ENCODE results near the gene MED15. TPM values are rescaled to one million over a fixed set of nuclear protein-coding genes. Genes with fewer than 3 reads are reported as not detected.

The MED15 gene
- total and polyA plus RNA-seq, 2 experiments from 2014 or later = 29.2 to 43.5 TPM

DNA sequence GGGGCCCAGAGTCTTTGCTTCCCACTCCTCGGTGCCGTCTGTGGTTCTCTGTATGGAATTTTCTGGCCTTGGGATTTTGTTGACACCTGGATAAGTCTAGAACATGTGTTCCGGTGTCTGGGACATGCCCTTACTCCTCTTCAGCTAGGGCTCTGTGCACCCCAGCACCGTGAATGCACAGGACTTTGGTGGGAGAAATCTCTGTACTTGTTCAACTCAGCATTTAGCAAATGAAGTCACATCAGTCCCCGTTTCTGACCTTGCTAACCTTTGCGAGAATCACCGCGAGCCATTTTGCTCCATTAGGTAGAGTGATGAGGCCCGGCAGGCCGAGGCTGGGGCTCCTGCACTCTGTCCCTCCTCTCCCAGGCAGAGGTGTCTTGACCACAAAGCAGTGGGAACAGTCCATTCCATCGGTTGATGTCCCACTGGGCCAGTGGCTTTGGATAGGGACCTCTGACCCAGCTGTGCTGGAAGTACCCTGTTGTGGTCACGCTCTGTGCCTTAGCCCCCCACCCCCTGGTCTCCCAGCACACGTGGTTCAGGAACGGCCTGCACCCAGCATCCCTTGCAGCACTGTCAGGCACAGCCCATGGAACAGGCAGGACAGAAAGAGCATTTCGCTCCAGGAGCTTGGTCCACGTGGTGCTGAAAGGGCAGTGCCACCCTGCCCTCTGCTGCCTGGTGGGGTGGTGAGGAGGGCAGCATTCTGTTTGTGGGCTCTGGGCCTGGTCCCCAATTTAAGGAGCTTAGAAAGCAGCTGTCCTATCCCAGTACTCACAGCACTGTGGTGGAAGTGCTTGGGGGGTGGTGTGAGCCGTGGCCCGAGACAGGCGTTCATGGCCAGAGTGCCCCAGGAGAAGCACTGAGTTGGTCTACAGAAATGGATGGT is 73.4 kb downstream of the MED15 start:
- TF ChIP-seq ZNF114 (CRISPR knock-in tag; IDR thresholded peaks at IDR 0.05) = no peak
- Mint-ChIP-seq H3K27me3 (ENCODE audit: insufficient read depth, low read depth, poor library complexity) (peaks cover 11% of the 10 kb centered on the region), H3K9me3 (no peaks in the 10 kb centered on the region), H3K4me1 (no peaks in the 10 kb centered on the region), H3K27ac (peak overlapping the region; percentile 63; the same call in 1 of the 2 replicates), H3K4me3 (no peak overlapping the region), H3K36me3 (ENCODE audit: low read depth) (peaks cover 19% of the 10 kb centered on the region)
- Histone ChIP-seq H3F3A (replicated peaks; ENCODE audit: low read depth) (no peaks in the 10 kb centered on the region), H3K27me3 (ENCODE audit: insufficient read depth) (no peaks in the 10 kb centered on the region), H3K4me3 (no peak overlapping the region), H2AFZ (no peak overlapping the region), H3K4me1 (ENCODE audit: insufficient read depth) (no peaks in the 10 kb centered on the region), H3K9me2 (ENCODE audit: insufficient read depth) (no peaks in the 10 kb centered on the region), H4K20me1 (replicated peaks; ENCODE audit: insufficient read depth) (0 out of 2 replicates have a peak, but pooled peaks cover 4% of the 10 kb centered on the region), H3K79me2 (replicated peaks; ENCODE audit: insufficient read depth) (no peaks in the 10 kb centered on the region), H3K36me3 (ENCODE audit: insufficient read depth) (peaks cover 7% of the 10 kb centered on the region; the same call in 1 of the 2 replicates), H3K27ac (ENCODE audit: low read depth) (no peak overlapping the region), H3K4me2 (no peak overlapping the region)
- ATAC-seq = no peak
- no peak for DNase-seq (ENCODE audit: low spot score)

DNA sequence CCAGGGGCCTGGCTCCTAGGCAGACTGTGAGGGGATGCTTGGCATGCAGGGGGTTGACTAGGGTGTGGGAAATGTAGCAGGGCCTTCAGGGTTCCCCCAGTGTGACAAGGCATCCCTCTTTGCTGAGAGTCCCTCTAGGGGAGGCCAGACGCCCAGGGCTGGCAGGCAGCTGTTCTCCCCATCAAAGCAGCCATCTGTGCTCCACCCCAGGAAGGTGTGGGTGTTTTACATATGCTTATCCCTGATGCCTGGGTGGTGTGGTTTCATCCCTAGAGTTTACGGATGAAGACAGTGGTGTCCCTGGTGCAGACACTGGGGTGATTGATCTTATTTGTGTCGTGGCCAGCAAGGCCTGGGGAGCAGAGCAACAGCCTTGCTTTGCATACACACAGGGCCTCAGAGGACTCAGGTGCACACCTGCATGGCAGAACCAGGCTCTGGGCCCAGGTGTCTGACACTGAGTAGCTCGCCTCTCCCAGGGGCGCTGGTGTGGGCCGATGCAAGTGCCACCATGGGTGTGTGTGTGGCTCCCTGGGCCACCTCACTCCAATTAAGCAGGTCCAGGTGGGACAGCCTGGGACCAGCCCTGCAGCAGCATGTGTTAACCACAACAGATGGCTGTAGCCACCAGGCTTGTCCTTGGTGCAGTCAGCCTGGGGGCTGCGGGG is 74.2 kb downstream of the MED15 start:
- H3K36me3 ChIP-seq (ENCODE audit: insufficient read depth) = peaks cover 7% of the 10 kb centered on the region; the same call in 1 of the 2 replicates
- ATAC-seq = peak; percentile 53

More for the DNA sequence above, 74.2 kb downstream of the MED15 start:
- Mint-ChIP-seq H3K27me3 (ENCODE audit: insufficient read depth, low read depth, poor library complexity) (peaks cover 11% of the 10 kb centered on the region), H3K27ac (no peak overlapping the region; the same call in 1 of the 2 replicates), H3K36me3 (ENCODE audit: low read depth) (peaks cover 19% of the 10 kb centered on the region), H3K4me3 (no peak overlapping the region), H3K9me3 (no peaks in the 10 kb centered on the region), H3K4me1 (no peaks in the 10 kb centered on the region)
- Histone ChIP-seq H3K27ac (ENCODE audit: low read depth) (no peak overlapping the region), H2AFZ (no peak overlapping the region), H3K4me3 (no peak overlapping the region), H4K20me1 (replicated peaks; ENCODE audit: insufficient read depth) (0 out of 2 replicates have a peak, but pooled peaks cover 2% of the 10 kb centered on the region), H3K4me1 (ENCODE audit: insufficient read depth) (no peaks in the 10 kb centered on the region), H3F3A (replicated peaks; ENCODE audit: low read depth) (no peaks in the 10 kb centered on the region), H3K79me2 (replicated peaks; ENCODE audit: insufficient read depth) (no peaks in the 10 kb centered on the region), H3K9me2 (ENCODE audit: insufficient read depth) (no peaks in the 10 kb centered on the region), H3K4me2 (no peak overlapping the region), H3K27me3 (ENCODE audit: insufficient read depth) (no peaks in the 10 kb centered on the region)
- TF ChIP-seq ZNF462 (CRISPR knock-in tag; IDR thresholded peaks at IDR 0.05) (no peak), POLR2AphosphoS5 (IDR thresholded peaks at IDR 0.05; ENCODE audit: low read depth) (no peak), EZH2phosphoT487 (IDR thresholded peaks at IDR 0.05; ENCODE audit: unreplicated experiment) (no peak), JUNB (IDR thresholded peaks at IDR 0.05; ENCODE audit: unreplicated experiment) (no peak), NANOG (IDR thresholded peaks at IDR 0.05; ENCODE audit: borderline replicate concordance) (no peak), ZNF331 (CRISPR knock-in tag; IDR thresholded peaks at IDR 0.05; ENCODE audit: low read depth) (no peak)
- TF ChIP-seq, protein P1, sequence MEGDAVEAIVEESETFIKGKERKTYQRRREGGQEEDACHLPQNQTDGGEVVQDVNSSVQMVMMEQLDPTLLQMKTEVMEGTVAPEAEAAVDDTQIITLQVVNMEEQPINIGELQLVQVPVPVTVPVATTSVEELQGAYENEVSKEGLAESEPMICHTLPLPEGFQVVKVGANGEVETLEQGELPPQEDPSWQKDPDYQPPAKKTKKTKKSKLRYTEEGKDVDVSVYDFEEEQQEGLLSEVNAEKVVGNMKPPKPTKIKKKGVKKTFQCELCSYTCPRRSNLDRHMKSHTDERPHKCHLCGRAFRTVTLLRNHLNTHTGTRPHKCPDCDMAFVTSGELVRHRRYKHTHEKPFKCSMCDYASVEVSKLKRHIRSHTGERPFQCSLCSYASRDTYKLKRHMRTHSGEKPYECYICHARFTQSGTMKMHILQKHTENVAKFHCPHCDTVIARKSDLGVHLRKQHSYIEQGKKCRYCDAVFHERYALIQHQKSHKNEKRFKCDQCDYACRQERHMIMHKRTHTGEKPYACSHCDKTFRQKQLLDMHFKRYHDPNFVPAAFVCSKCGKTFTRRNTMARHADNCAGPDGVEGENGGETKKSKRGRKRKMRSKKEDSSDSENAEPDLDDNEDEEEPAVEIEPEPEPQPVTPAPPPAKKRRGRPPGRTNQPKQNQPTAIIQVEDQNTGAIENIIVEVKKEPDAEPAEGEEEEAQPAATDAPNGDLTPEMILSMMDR (conservative IDR thresholded peaks at IDR 0.05; ENCODE audit: low read depth in 2 of 2) = no peak
- no peak for DNase-seq (ENCODE audit: low spot score)
